Suppressor macrophage treated with lipopolysaccharide for 1 hour (primary cell): ENCODE results near the gene PEAK3.

Experiments used
- DNase-seq, 3 donors: peaks; one replicate each; pipeline ENCODE4 v3.0.0-alpha.2; 2020 to 2022

The PEAK3 gene

GRCh38 chr19:2315121-2315817 is 33.3 kb upstream of the PEAK3 start:
- DNase-seq, result no peak

- DNase-seq, result no peak
These were observed 31.0 kb upstream of the PEAK3 start for GRCh38 chr19:2312820-2313501.

- no peak for DNase-seq
These were observed 29.1 kb upstream of the PEAK3 start for GRCh38 chr19:2311093-2311492.

GRCh38 chr19:2309734-2310362 is 27.9 kb upstream of the PEAK3 start:
- DNase-seq, result no peak

- DNase-seq, result peak in 1 of 3 donors; percentile 47
These were observed 26.2 kb upstream of the PEAK3 start, which contains the start of gene LINGO3 for GRCh38 chr19:2308114-2308556. LINGO3 (minus strand) TSS chr19:2308154; CDS start chr19:2291776, 16,378 bp downstream.

GRCh38 chr19:2307518-2308012 is 25.6 kb upstream of the PEAK3 start:
- no peak for DNase-seq

GRCh38 chr19:2306971-2307370 is 25.0 kb upstream of the PEAK3 start:
- no peak for DNase-seq

- no peak for DNase-seq
These were observed 24.4 kb upstream of the PEAK3 start for GRCh38 chr19:2306281-2306806.

GRCh38 chr19:2305452-2306280 is 23.7 kb upstream of the PEAK3 start:
- DNase-seq, result no peak

GRCh38 chr19:2303211-2303798 is 21.3 kb upstream of the PEAK3 start:
- no peak for DNase-seq

GRCh38 chr19:2302319-2303210 is 20.6 kb upstream of the PEAK3 start:
- DNase-seq, result peak; percentile 70 to 75 (median 75)

GRCh38 chr19:2300533-2300932 is 18.6 kb upstream of the PEAK3 start:
- no peak for DNase-seq

GRCh38 chr19:2296141-2296540 is 14.2 kb upstream of the PEAK3 start:
- no peak for DNase-seq

- DNase-seq, result peak in 1 of 3 donors; percentile 35
These were observed 12.8 kb upstream of the PEAK3 start for GRCh38 chr19:2294687-2295335.

GRCh38 chr19:2291185-2291751 is 9.3 kb upstream of the PEAK3 start:
- no peak for DNase-seq

- DNase-seq, result peak in 1 of 3 donors; percentile 55
These were observed 8.6 kb upstream of the PEAK3 start for GRCh38 chr19:2290441-2291184.

- peak; percentile 77 to 82 (median 81) for DNase-seq
These were observed 7.9 kb upstream of the PEAK3 start for GRCh38 chr19:2289714-2290435.
